Thymus (tissue), 11 donors: ENCODE results near the gene KCNT1. TPM values are rescaled to one million over a fixed set of nuclear protein-coding genes. Genes with fewer than 3 reads are reported as not detected.

Source experiments
- DNase-seq, 9 donors: peaks; one replicate each; pipeline ENCODE4 v3.0.0-alpha.2; 2013; ENCODE audit warnings: low spot score in 9 of 9, low read depth in 6 of 9, missing footprints in 1 of 9
- H3K27ac ChIP-seq, 2 donors: one replicate each; pipeline ENCODE4 v1.5.1; 2013; ENCODE audit warnings: control low read depth in 1 of 2, low read depth in 1 of 2, low read length in 1 of 2, mild to moderate bottlenecking in 1 of 2, moderate library complexity in 1 of 2
- H3K27me3 ChIP-seq, 2 donors: one replicate each; pipeline ENCODE4 v1.5.1; 2013; ENCODE audit warnings: low read length in 1 of 2; ENCODE audit not compliant: control insufficient read depth in 2 of 2, insufficient read depth in 1 of 2
- H3K36me3 ChIP-seq, 2 donors: one replicate each; pipeline ENCODE4 v1.5.1; 2013; ENCODE audit warnings: low read length in 1 of 2, mild to moderate bottlenecking in 1 of 2, moderate library complexity in 1 of 2; ENCODE audit not compliant: control insufficient read depth in 2 of 2, insufficient read depth in 2 of 2
- H3K4me1 ChIP-seq, 2 donors: one replicate each; pipeline ENCODE4 v1.5.1; 2013; ENCODE audit warnings: low read length in 2 of 2; ENCODE audit not compliant: control insufficient read depth in 2 of 2, insufficient read depth in 2 of 2
- H3K4me3 ChIP-seq, 2 donors: one replicate each; pipeline ENCODE4 v1.5.1; 2013; ENCODE audit warnings: low read length in 2 of 2, control low read depth in 1 of 2, mild to moderate bottlenecking in 1 of 2
- H3K9me3 ChIP-seq, 2 donors: one replicate each; pipeline ENCODE4 v1.5.1; 2013; ENCODE audit warnings: low read length in 1 of 2, mild to moderate bottlenecking in 1 of 2; ENCODE audit not compliant: control insufficient read depth in 2 of 2, insufficient read depth in 1 of 2
- whole genome bisulfite sequencing: extraction: QIAGEN DNeasy Blood & Tissue Kit; methylation state at CpG from one replicate; pipeline ENCODE4 v1.1.7; 2013; 5-methylcytosine and 5-hydroxymethylcytosine counted together
- polyA plus RNA-seq: library from polyadenylated mRNA; stranded (reverse); fragments of 200-250 nt; gene quantifications from one replicate; pipeline ENCODE4 v1.2.3, GENCODE V29; 2013
- total RNA-seq: library from RNA; stranded (reverse); fragments of 120-200 nt; gene quantifications from one replicate; pipeline ENCODE4 v1.2.4, GENCODE V29; 2013
- donor health status: healthy.

Gene KCNT1
- total and polyA plus RNA-seq, 2 donors = 0.05 to 0.25 TPM

- no peaks in the 10 kb centered on the region for H3K9me3 ChIP-seq
- H3K4me1 ChIP-seq = no peaks in the 10 kb centered on the region
- no peak overlapping the region for H3K4me3 ChIP-seq
- no peak for DNase-seq
- H3K27ac ChIP-seq = no peak overlapping the region
- WGBS = 98% methylated on average over 23 of the region's 23 CpGs
- peaks cover 23 to 36% of the 10 kb centered on the region in 2 donors for H3K36me3 ChIP-seq
- H3K27me3 ChIP-seq = no peaks in the 10 kb centered on the region
These were observed 109.0 kb downstream of the KCNT1 start for GRCh38 chr9:135810806-135811575.

- peaks cover 29 to 43% of the 10 kb centered on the region in 2 donors for H3K36me3 ChIP-seq
- WGBS = 92% methylated on average over 11 of the region's 11 CpGs
- H3K27ac ChIP-seq = no peak overlapping the region
- H3K9me3 ChIP-seq = no peaks in the 10 kb centered on the region
- no peaks in the 10 kb centered on the region for H3K4me1 ChIP-seq
- no peaks in the 10 kb centered on the region for H3K27me3 ChIP-seq
- DNase-seq = no peak
- no peak overlapping the region for H3K4me3 ChIP-seq
These were observed 109.8 kb downstream of the KCNT1 start for GRCh38 chr9:135811801-135812200.

GRCh38 chr9:135812961-135813360 is 111.0 kb downstream of the KCNT1 start:
- no peaks in the 10 kb centered on the region for H3K4me1 ChIP-seq
- WGBS = 98% methylated on average over 13 of the region's 13 CpGs
- H3K9me3 ChIP-seq = no peaks in the 10 kb centered on the region
- H3K4me3 ChIP-seq = no peak overlapping the region
- no peak overlapping the region for H3K27ac ChIP-seq
- H3K36me3 ChIP-seq = peaks cover 38 to 46% of the 10 kb centered on the region in 2 donors
- DNase-seq = no peak
- no peaks in the 10 kb centered on the region for H3K27me3 ChIP-seq

- Histone ChIP-seq H3K4me1 (no peaks in the 10 kb centered on the region), H3K27ac (no peak overlapping the region), H3K4me3 (no peak overlapping the region), H3K9me3 (no peaks in the 10 kb centered on the region), H3K27me3 (no peaks in the 10 kb centered on the region), H3K36me3 (peaks cover 45 to 54% of the 10 kb centered on the region in 2 donors)
- no peak for DNase-seq
- 96% methylated on average over 14 of the region's 14 CpGs for WGBS
These were observed 111.8 kb downstream of the KCNT1 start for GRCh38 chr9:135813671-135814290.

- Histone ChIP-seq H3K27ac (no peak overlapping the region), H3K9me3 (no peaks in the 10 kb centered on the region), H3K4me1 (no peaks in the 10 kb centered on the region), H3K4me3 (no peak overlapping the region), H3K27me3 (no peaks in the 10 kb centered on the region), H3K36me3 (peaks cover 49 to 58% of the 10 kb centered on the region in 2 donors)
- no peak for DNase-seq
- WGBS = 98% methylated on average over 12 of the region's 12 CpGs
These were observed 112.6 kb downstream of the KCNT1 start for GRCh38 chr9:135814421-135815095.

GRCh38 chr9:135815413-135815812 is 113.4 kb downstream of the KCNT1 start:
- DNase-seq = no peak
- 97% methylated on average over 4 of the region's 4 CpGs for WGBS
- H3K27ac ChIP-seq = no peak overlapping the region
- no peaks in the 10 kb centered on the region for H3K27me3 ChIP-seq
- H3K9me3 ChIP-seq = no peaks in the 10 kb centered on the region
- H3K4me3 ChIP-seq = no peak overlapping the region
- H3K36me3 ChIP-seq = peaks cover 56 to 59% of the 10 kb centered on the region in 2 donors
- H3K4me1 ChIP-seq = no peaks in the 10 kb centered on the region

GRCh38 chr9:135815830-135816650 is 114.1 kb downstream of the KCNT1 start:
- Histone ChIP-seq H3K9me3 (no peaks in the 10 kb centered on the region), H3K27me3 (no peaks in the 10 kb centered on the region), H3K4me3 (no peak overlapping the region), H3K36me3 (peaks cover 60 to 63% of the 10 kb centered on the region in 2 donors), H3K4me1 (no peaks in the 10 kb centered on the region), H3K27ac (no peak overlapping the region)
- 95% methylated on average over 28 of the region's 28 CpGs for WGBS
- no peak for DNase-seq

- DNase-seq = no peak
These were observed 114.6 kb downstream of the KCNT1 start for GRCh38 chr9:135816651-135816970.

More at GRCh38 chr9:135816651-135816970, 114.6 kb downstream of the KCNT1 start:
- Histone ChIP-seq H3K9me3 (no peaks in the 10 kb centered on the region), H3K4me3 (no peak overlapping the region), H3K4me1 (no peaks in the 10 kb centered on the region), H3K27ac (no peak overlapping the region), H3K27me3 (no peaks in the 10 kb centered on the region), H3K36me3 (peaks cover 60 to 61% of the 10 kb centered on the region in 2 donors)
- 98% methylated on average over 12 of the region's 12 CpGs for WGBS
